HG03060 (cell line): Measurements from ENCODE around the gene ZNF664.

Experiments used
- ATAC-seq: cut with Tn5 transposase; IDR thresholded peaks from one replicate; pipeline ENCODE4 v1.9.1; 2021; ENCODE audit warnings: low read depth, moderate number of reproducible peaks; ENCODE audit not compliant: unreplicated experiment

ZNF664 gene

GRCh38 chr12:123957196-123957595 is 15.8 kb upstream of the ZNF664 start:
- no peak for ATAC-seq

GRCh38 chr12:123958462-123958861 is 14.6 kb upstream of the ZNF664 start:
- ATAC-seq, result no peak

GRCh38 chr12:123958876-123959275 is 14.1 kb upstream of the ZNF664 start:
- ATAC-seq, result no peak

GRCh38 chr12:123960029-123960735 is 12.8 kb upstream of the ZNF664 start:
- no peak for ATAC-seq

- no peak for ATAC-seq
These were observed 12.2 kb upstream of the ZNF664 start for GRCh38 chr12:123960856-123961255.

- no peak for ATAC-seq
These were observed 11.2 kb upstream of the ZNF664 start for GRCh38 chr12:123961585-123962345.

- no peak for ATAC-seq
These were observed 10.5 kb upstream of the ZNF664 start for GRCh38 chr12:123962513-123962912.

GRCh38 chr12:123963821-123964220 is 9.2 kb upstream of the ZNF664 start:
- ATAC-seq, result no peak

- ATAC-seq, result no peak
These were observed 7.6 kb upstream of the ZNF664 start for GRCh38 chr12:123965382-123965781.

GRCh38 chr12:123966596-123966995 is 6.4 kb upstream of the ZNF664 start:
- no peak for ATAC-seq

- ATAC-seq, result no peak
These were observed 5.9 kb upstream of the ZNF664 start for GRCh38 chr12:123967121-123967586.

GRCh38 chr12:123971449-123971769 is 1.6 kb upstream of the ZNF664 start:
- ATAC-seq, result no peak

- ATAC-seq, result no peak
These were observed 1.1 kb upstream of the ZNF664 start for GRCh38 chr12:123971770-123972456.

GRCh38 chr12:123973552-123974341 is 732 bp downstream of the ZNF664 start:
- ATAC-seq, result no peak

- ATAC-seq, result no peak
These were observed 3.3 kb downstream of the ZNF664 start for GRCh38 chr12:123976227-123976826.

- no peak for ATAC-seq
These were observed 6.6 kb downstream of the ZNF664 start for GRCh38 chr12:123979566-123979965.

GRCh38 chr12:123982269-123982668 is 9.3 kb downstream of the ZNF664 start:
- no peak for ATAC-seq

- ATAC-seq, result no peak
These were observed 10.9 kb downstream of the ZNF664 start for GRCh38 chr12:123983822-123984485.

- ATAC-seq, result no peak
These were observed 11.9 kb downstream of the ZNF664 start for GRCh38 chr12:123984903-123985302.
